HG03342 (cell line): ENCODE measurements around the gene ZNF524.
"Not testable (repeated sequence)": the region's sequence is repeated elsewhere in the genome, so short reads cannot be mapped to it uniquely, and the experiment has no call there.

Experiments
- ATAC-seq: cut with Tn5 transposase; IDR thresholded peaks from one replicate; pipeline ENCODE4 v1.9.1; 2021; ENCODE audit warnings: mild to moderate bottlenecking, moderate library complexity; ENCODE audit not compliant: unreplicated experiment

Gene ZNF524, protein sequence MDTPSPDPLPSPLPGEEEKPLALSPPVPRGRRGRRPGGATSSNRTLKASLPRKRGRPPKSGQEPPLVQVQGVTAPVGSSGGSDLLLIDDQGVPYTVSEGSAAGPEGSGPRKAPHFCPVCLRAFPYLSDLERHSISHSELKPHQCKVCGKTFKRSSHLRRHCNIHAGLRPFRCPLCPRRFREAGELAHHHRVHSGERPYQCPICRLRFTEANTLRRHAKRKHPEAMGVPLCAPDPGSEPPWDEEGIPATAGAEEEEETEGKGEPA

DNA sequence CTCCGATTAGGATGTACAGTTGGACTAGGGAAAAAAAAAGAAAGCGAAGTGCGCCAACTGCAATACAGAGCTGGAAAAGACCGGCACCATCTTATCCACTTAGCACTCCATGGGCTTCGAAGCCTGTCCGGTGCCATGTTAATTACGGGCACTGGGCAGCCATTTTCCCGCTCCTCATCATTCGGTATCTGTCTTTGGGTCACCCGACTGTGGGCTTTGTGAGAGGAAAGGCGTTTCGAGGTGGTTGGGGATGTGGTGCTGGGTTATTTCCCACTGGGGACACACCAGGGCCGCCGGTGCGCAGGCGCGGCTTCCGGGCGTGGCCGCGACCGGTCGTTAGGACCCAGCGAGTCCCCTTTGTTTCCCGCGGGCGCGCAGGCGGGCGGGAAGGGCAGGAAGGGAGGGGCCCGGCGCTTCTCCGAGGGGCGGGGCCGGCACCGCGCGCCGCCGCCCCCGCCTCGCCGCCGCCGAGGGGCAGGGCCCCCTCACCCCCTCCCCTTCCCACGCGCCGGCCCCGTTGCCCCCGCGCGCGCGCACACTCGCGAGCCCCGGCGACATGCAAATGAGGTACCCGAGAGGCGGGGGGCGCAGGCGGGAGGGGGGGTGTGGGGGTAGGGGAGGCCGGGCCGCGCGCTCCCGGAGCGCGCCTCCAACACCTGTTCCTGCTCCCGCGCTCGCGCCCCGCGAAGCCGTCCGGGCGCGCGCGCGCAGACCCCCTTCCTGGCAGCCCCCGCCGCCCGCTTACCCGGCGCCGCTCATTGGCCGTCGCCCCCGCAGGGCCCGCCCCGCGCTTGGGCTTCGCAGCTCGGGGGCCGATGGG, at the start of gene ZNF524:
Gene ZNF524 (plus strand): TSS at position 447 of the 820 bp plus-strand sequence. CDS start 1,825 bp downstream, outside the sequence.
- peak; percentile 36 for ATAC-seq

DNA sequence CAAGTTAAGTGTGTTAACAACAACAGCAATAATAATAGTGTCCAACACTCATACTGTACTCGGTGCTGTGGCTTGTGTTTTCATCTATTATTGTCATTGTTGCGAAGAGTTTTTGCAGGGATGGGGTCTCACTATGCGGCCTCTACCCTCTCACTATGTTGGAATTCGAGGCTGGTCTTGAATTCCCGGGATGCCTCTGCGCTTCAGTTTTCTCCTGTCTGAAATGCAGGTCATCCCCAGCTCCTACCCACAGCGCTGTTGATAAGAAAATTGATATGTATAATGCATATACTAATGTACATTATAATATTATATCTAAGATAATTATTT, 49.8 kb upstream of the ZNF524 start:
- ATAC-seq = no peak

DNA sequence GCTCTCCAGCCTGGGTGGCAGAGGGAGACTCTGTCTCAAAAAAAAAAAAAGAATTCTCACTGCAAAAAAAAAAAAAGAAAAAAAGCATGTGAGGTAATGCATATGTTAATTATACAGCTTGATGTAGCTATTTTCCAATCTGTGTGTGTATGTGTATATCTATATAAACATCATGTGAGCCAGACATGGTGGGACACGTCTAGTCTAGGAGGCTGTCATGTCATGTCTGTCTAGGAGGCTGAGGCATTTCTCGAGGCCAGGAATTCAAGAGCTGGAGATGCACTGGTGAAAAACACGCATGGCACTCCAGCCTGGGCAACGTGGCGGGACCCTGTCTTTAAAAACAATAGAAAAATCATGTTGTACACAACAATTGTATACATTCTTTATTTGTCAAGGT, 47.9 kb upstream of the ZNF524 start:
- no peak for ATAC-seq

DNA sequence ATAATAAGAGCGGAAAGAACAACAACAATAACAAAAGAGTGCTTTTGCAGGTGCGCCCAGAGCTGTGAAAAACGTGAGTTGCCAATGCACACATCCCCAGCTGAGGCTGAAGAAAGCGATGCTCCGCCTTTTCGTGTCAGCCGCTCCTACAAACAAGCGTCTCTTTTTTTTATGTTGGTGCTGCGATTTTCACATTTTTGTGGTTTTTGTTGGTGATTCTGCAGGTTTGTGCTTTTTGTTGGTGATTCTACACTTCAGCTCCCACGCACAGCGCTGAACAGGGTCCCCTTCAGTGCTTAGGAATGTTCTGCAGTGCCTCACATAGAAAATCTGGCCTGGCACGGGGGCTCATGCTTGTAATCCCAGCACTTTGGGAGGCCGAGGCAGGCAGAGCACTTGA, 47.5 kb upstream of the ZNF524 start:
- ATAC-seq = no peak

DNA sequence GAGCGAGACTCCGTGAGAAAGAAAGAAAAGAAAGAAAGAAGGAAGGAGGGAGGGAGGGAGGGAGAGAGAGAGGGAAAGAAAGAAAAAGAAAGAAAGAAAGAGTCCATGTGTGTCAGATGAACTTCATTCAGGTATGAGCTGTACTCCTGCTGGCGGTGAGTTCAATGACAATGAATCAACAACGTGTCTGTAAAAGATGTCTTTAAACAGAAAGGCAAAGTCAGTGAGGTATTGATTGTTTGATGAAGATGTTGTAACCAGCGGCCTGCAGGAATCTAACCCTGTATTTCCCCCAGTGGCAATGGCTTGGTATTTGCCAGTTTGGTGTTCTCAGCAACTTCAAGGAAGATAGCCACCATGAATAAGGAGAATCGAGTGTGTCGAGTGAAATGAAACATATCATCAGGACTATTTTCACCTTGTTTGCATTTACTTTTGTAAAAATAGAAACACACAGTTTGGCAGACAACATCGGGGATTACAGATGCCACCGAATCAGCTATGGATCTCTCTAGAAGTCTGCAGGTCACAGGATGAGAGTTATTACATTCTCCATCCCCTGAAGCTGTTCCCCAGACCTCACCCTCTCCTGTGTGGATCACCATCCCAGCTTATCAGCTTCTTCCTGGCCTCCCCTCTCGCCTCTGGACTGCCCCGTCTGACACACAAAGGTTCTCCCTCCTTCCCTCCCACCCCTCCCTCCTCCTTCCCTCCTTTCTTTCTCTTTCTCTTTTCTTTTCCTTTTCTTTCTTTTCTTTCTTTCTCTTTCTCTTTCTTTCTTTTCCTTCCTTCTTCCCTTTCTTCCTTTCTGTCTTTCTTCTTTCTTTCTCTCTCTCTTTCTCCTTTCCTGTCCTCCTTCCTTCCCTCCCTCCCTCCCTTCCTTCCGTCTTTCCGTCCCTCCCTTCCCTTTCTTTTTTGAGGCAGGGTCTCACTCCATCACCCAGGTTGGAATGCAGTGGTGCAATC, 46.6 kb upstream of the ZNF524 start:
- no peak for ATAC-seq

DNA sequence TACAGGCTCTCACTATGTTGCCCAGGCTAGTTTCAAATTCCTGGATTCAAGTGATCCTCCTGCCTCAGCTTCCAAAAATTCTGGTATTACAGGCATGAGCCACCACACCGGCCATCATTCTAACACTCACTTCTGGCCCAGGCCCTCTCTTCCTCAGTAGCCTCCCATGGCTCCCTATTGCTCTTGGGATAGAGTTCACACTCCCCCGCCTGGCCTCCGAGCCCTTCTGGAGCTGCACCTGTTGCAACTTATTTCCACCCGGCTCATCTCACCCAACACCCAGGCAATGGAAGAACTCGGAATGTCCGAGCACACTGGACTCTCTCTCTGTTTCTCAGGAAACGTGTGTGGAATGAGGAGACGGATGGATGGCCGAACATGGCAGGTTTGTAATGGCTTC, 45.8 kb upstream of the ZNF524 start:
- no peak for ATAC-seq

DNA sequence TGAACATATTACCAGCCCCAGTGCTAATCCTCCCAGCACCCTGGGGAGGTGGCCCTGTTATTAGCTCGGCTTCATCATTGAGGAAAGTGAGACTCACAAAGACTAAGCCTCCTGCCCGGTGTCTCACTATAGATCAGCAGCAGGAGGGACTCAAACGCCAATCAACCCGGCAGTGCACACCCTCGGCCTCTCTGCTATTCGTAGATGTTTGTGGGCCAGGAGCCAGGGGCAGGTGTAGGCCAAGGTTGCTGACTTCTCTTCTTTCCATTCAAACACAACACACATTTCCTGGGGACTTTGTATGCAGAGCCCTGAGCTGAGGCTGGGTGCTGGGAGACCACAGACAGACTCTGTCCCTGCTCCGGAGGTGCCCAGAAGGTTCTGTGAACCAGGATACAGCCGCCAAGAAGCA, 45.3 kb upstream of the ZNF524 start:
- ATAC-seq = no peak

DNA sequence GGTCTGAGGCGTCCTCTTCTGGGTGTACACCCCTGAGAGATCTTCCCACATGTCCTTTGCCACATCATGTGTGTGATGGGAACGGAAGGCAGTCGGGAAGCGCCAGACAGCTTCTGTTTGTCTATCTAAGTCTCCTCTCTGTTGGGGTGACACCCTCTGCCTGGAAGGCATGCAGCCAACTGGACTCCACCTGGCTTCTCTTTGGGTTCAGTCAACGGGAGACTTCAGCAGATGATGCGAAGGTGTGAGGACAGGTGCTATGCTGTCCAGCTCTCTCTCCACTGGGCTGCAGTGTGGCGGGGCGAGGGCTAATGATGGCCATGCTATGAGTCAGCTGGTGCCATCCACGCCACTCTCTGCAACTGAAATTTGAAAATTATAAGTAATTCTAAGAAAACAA, 40.4 kb upstream of the ZNF524 start:
- no peak for ATAC-seq

DNA sequence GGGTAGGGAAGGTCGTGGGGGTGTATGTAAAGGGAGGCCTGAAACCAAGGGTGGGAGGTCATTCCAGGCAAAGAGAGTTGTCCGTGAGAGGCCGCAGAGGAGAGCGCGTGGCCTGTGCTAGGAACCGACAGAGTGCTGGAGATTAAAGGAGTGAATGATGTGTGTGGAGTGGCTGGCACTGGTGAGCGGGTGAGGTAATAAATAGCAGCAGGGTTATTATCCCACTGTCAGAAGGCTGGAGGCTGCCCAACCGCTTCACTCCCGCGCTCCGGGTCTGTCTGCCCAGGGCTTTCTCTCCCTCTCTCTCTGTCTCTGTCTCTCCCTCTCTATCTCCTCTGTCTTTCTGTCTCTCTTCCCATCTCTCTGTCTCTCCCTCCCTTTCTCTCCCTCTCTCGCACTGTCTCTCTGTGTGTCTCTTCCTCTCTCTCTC, 36.8 kb upstream of the ZNF524 start:
- no peak for ATAC-seq

DNA sequence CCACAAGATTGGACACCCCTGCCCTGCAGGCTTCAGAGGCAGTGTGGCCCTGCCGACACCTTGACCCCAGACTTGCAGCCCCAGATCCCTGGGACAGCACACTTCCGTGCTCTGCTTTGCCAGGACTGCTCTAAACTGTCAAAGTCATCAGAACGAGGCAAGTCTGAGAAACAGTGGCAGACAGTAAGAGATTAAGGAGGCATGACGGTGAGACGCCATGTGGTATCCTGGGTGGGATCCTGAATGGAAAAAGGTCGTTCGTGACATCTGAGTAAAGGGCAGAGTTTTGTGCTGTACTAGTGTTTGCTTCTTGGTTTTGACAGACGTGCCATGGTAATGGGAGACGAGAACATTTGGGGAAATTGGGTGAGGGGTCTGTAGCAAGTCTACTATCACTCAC, 33.3 kb upstream of the ZNF524 start:
- ATAC-seq = no peak

DNA sequence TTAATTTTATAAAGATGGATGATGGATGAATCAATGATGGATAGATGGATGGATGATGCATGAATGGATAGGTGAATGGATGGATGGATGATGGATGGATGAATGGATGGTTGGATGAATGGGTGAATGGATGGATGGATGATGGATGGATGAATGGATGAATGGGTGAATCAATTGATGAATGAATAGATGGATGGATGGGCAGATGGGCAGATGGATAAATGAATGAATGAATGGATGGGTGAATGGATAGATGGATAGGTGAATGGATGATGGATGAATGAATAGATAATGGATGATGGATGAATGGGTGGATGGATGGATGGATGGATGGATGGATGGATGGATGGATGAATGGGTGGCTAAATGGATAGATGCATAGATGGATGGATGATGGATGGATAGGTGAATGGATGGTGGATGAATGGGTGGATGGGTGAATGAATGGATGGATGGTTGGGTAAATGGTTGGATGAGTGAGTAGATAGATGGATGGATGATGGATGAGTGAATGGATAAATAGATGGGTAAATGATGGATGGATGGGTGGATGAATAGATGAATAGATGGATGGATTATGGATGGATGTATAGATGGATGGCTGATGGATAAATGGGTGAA, 32.3 kb upstream of the ZNF524 start:
- ATAC-seq = no peak

DNA sequence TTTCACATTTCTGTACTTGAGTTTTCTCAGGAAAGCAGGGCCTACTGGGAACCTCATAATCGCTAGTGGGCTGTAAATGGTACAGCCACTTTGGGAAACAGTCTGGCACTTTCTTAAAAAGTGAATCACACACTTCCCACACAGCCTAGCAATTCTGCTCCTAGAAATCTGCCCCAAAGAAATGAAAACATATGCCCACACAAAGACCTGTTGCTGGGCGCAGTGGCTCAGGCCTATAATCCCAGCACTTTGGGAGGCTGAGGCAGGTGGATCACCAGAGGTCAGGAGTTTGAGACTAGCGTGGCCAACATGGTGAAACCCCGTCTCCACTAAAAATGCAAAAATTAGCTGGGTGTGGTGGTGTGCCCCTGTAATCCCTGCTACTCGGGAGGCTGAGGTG, 30.6 kb upstream of the ZNF524 start:
- ATAC-seq = not testable (repeated sequence)

DNA sequence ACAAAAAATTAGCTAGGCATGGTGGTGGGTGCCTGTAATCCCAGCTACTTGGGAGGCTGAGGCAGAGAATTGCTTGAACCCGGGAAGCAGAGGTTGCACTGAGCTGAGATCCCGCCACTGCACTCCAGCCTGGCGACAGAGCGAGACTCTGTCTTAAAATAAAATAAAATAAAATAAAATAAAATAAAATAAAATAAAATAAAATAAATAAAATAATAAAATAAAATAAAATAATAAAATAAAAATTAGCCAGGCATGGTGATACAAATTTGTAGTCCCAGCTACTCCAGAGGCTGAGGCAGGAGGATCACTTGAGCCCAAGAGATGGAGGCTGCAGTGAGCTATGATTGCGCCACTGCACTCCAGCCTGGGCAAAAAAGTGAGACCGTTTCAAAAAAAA, 26.2 kb upstream of the ZNF524 start:
- ATAC-seq = not testable (repeated sequence)

DNA sequence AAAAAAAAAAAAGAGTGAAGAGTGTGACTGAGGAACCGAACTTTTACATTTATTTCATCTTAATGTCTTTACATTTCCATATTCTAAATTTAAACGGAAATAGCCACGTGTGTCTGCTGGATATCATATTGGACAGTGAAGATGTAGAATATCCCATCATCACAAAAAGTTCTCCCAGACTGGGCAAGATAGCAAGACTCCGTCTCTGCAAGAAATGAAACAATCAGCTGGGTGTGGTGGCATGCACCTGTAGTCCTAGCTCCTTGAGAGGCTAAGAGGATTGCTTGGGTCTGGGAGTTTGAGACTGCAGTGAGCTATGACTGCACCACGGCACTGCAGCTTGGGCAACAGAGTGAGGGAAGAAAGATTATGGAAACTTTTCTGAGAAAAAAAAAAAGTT, 23.3 kb upstream of the ZNF524 start:
- no peak for ATAC-seq

DNA sequence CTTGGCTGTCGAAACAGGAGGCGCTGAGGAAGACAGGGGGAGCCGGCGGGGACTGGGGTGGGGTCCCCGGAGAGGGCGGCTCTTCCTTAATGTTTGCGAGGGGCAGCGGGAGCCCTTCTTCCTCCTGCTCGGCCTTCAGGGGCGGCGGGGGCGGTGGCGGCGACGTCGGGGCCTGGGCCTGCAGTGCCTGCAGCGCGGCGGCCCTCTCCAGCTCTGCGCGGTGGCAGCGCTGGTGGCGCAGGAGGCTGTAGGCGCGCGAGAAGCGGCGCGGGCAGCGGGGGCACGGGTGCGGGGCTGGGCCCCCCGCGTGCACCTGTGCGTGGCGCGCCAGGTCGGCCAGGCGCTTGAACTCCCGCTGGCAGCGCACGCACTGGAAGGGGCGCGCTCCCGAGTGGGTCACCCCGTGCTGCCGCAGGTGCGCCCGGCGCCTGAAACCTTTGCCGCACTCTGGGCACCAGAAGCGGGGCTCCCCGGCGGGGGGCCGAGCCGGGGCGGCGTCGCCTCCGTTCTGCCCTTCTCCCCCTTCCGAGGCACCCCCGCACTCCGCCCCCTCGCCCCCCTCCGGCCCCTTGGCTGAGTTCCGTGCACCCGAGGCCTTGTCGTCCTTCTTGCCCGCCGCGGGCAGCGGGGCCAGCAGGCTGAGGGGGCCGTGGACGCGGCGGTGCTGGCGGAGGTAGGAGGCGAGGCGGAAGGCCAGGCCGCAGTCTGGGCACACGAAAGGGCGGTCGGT, 21.9 kb upstream of the ZNF524 start:
- ATAC-seq = no peak

DNA sequence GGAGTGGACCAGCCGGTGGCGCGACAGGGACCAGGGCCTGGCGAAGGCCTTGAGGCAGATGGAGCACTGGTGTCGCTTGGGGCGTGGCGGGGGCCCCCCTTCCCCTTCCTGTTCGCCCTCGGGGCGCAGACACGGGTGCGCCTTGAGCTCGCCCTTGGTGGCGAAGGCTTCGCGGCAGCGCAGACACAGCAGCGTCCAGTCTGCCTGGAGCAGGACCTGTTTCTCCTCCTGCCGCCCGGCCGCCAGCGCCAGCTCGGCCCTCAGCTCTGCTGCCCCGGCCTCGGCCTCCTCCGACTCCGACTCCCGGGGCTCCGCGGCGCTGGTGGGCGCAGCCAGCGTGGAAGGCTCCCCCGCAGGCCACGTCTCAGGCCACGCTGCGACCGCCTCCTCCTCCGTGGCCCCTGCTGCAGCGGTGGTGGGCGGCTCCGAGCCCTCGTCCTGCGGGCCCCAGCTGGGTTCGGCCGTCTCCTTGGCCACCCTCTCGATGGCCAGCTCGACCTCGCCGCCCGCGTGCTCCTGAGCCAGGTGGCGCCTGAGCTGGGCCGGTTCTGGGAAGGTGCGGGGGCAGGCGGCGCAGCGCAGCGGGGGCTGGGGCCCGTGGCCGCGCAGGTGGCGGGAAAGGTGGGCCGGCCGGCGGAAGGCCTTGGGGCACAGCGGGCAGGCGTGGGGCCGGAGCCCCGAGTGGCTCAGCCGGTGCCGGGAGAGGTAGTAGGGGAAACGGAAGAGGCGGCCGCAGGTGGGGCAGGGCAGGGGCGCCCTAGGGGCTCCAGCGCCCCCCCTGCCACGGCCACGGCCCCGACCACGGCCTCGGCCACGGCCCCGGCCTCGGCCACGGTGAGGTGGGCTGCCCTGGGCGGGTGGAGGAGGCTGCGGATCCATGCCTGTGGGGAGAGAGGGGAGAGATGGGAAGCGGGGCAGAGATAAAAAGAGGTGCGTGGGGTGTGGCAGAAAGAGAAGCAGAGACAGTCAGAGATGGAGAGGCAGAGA, 21.0 kb upstream of the ZNF524 start:
- ATAC-seq = no peak

DNA sequence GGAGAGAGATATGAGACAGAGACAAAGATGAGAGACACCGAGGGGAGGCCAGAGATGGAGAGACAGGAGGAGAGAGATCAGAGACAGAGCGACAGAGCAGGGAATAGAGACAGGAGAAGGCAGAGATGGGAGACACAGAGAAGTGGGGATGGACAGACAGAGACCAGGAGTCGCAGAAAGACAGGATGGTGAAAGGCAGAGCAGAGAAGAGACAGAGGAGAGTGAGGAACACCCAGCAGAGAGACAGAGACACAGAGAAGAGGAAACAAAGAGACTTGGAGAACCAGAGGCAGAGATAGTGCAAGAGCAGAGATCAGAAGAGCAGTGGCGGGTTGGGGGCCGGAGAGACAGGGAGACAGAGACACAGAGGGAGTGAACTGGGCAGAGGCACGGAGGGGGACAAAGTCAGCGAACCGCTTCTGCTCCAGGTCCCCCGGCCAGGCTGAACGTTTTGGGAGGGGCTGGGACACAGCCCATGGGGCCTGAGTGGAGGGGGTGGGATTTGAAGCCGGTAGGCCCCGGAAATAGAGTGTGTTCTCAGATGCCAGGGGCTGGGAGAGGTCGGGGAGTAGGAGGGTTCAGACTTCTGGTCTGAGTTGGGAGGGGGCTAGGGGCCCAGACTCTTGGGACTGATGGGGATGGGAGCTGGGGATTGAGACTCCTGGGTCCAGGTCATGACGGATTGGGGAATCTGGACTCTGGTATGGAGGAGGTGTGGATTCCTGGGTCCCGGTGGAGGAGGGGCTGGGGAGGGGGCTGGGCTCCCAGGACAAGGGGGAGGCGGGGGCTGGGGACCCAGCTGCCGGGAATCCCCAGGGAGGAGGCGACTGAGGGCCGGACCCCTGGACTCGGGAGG, 20.1 kb upstream of the ZNF524 start:
- ATAC-seq = no peak

DNA sequence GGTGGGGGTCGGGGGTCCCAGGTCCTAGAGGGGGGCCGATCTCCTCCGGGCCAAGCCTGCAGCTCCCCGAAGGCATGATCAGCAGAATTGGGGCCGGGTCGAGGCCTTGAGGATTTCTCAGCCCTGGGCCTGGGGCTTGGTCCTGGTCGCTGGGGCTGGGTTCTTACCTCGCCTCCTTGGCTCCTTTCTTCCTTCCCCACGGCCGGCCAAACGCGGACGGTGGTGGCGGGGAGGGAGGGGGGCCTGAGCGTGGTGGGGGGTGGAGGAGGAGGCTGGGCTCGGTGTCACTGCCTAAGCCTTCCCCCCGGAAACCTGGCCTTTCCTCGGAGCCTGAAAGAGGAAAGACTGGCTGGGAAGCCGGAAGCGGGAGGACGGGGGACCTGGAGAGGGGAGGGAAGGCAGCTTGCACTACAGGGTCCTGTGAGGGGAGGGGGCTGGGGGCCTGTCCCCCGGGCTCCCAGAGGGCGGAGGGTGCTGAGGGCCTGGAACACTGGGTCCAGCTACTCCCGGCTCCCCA, 19.4 kb upstream of the ZNF524 start, which contains the start of gene ZNF579:
Gene ZNF579 (minus strand): TSS at position 221 of the 517 bp plus-strand sequence. CDS start 1,209 bp downstream, outside the sequence.
- no peak for ATAC-seq
